HEK293 (cell line): ENCODE measurements around the gene FNIP1.
A peak's percentile ranks its signal among the peaks of the same experiment; 100 is the strongest.

Source experiments
- CTCF ChIA-PET: fragments of 350-600 bp; formaldehyde crosslinking; extraction: SDS; loops from one replicate; lab custom pipeline; 2021; ENCODE audit warnings: antibody characterized with exemption; lab: Yijun Ruan, JAX
- POLR2A ChIA-PET: fragments of 300-600 bp; formaldehyde crosslinking; extraction: SDS; loops from one replicate; lab custom pipeline; 2020; ENCODE audit warnings: antibody characterized with exemption, inconsistent platforms; lab: Yijun Ruan, JAX
- H3K27ac ChIP-seq: fragments of 200-500 bp; sonication (Bioruptor generic); 2 replicates; pipeline ENCODE4 v1.5.1; 2014; ENCODE audit warnings: low read depth, low read length, control low read depth, inconsistent platforms; ENCODE audit errors: extremely low read depth
- H3K36me3 ChIP-seq, 2 experiments: fragments of 200-500 bp in 1 of 2; sonication (Bioruptor generic) in 1 of 2; 1 replicate in 1 of 2; 2 replicates in 1 of 2; pipeline ENCODE4 v1.5.1; 2014 to 2017; ENCODE audit warnings: inconsistent platforms in 2 of 2, low read length in 2 of 2; ENCODE audit not compliant: control insufficient read depth in 2 of 2, insufficient read depth in 1 of 2
- H3K4me1 ChIP-seq: fragments of 200-500 bp; sonication (Bioruptor generic); 2 replicates; pipeline ENCODE4 v1.5.1; 2014; ENCODE audit warnings: mild to moderate bottlenecking, low read length, inconsistent platforms; ENCODE audit not compliant: control insufficient read depth, insufficient read depth
- H3K4me3 ChIP-seq: 2 replicates; pipeline ENCODE4 v1.5.1; 2011; ENCODE audit warnings: low read depth, mild to moderate bottlenecking, control low read depth, low read length, moderate library complexity
- H3K9me3 ChIP-seq: fragments of 200-500 bp; sonication (Bioruptor generic); 2 replicates; pipeline ENCODE4 v1.5.1; 2014; ENCODE audit warnings: low read depth, low read length, inconsistent platforms; ENCODE audit not compliant: control insufficient read depth, insufficient read depth
- EGR2 ChIP-seq: fragments of 450-650 bp; formaldehyde crosslinking; IDR thresholded peaks from 2 replicates; pipeline ENCODE4 v1.5.1; 2016; ENCODE audit warnings: low read depth, missing biosample characterization, missing genetic modification characterization
- SETDB1 ChIP-seq: IDR thresholded peaks from one replicate; pipeline ENCODE4 v1.6.1; 2017; ENCODE audit warnings: mild to moderate bottlenecking, low read length, moderate library complexity, mixed read lengths; ENCODE audit not compliant: insufficient read length
- ZBTB8A ChIP-seq: fragments of 450-650 bp; formaldehyde crosslinking; IDR thresholded peaks from 2 replicates; pipeline ENCODE4 v1.5.1; 2016; ENCODE audit warnings: missing biosample characterization, missing genetic modification characterization
- ZNF366 ChIP-seq: fragments of 450-650 bp; formaldehyde crosslinking; conservative IDR thresholded peaks from 2 replicates; pipeline ENCODE4 v1.5.1; 2016; ENCODE audit warnings: missing biosample characterization, missing genetic modification characterization
- ZNF837 ChIP-seq: fragments of 450-650 bp; formaldehyde crosslinking; IDR thresholded peaks from 2 replicates; pipeline ENCODE4 v1.5.1; 2016; ENCODE audit warnings: missing biosample characterization, missing genetic modification characterization
- TF ChIP-seq, protein P1 (sequence below): fragments of 450-650 bp; formaldehyde crosslinking; IDR thresholded peaks from 2 replicates; pipeline ENCODE4 v1.5.1; 2016; ENCODE audit warnings: missing biosample characterization, missing genetic modification characterization
- TF ChIP-seq, protein P2 (sequence below): fragments of 450-650 bp; formaldehyde crosslinking; IDR thresholded peaks from 2 replicates; pipeline ENCODE4 v1.5.1; 2017; ENCODE audit warnings: missing biosample characterization, missing genetic modification characterization
- TF ChIP-seq, protein P3 (sequence below): fragments of 450-650 bp; formaldehyde crosslinking; IDR thresholded peaks from 2 replicates; pipeline ENCODE4 v1.5.1; 2017; ENCODE audit warnings: missing biosample characterization, missing genetic modification characterization
- TF ChIP-seq, protein P4 (sequence below): fragments of 450-650 bp; formaldehyde crosslinking; IDR thresholded peaks from 2 replicates; pipeline ENCODE4 v1.5.1; 2016; ENCODE audit warnings: missing biosample characterization, missing genetic modification characterization

The FNIP1 gene

DNA sequence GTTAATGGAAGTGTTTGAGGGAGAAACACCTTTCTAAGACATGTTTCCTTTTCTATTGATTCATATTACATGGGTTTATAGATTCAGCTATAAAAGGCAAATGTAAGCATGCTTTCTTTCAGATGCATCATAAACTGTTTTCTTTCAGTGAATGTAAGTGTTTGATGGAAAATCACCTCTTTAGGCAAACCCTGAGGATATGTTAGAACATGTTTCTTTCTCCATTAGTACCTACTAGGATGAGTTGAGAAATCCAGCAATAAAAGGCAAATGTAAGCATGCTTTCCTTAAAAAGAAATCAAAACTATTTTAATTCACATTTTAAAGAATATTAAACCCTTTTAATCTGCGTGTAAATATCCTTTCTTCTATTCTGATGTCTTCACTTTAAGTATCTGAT is 31.6 kb downstream of the FNIP1 start (continued):
- TF ChIP-seq, protein P1, sequence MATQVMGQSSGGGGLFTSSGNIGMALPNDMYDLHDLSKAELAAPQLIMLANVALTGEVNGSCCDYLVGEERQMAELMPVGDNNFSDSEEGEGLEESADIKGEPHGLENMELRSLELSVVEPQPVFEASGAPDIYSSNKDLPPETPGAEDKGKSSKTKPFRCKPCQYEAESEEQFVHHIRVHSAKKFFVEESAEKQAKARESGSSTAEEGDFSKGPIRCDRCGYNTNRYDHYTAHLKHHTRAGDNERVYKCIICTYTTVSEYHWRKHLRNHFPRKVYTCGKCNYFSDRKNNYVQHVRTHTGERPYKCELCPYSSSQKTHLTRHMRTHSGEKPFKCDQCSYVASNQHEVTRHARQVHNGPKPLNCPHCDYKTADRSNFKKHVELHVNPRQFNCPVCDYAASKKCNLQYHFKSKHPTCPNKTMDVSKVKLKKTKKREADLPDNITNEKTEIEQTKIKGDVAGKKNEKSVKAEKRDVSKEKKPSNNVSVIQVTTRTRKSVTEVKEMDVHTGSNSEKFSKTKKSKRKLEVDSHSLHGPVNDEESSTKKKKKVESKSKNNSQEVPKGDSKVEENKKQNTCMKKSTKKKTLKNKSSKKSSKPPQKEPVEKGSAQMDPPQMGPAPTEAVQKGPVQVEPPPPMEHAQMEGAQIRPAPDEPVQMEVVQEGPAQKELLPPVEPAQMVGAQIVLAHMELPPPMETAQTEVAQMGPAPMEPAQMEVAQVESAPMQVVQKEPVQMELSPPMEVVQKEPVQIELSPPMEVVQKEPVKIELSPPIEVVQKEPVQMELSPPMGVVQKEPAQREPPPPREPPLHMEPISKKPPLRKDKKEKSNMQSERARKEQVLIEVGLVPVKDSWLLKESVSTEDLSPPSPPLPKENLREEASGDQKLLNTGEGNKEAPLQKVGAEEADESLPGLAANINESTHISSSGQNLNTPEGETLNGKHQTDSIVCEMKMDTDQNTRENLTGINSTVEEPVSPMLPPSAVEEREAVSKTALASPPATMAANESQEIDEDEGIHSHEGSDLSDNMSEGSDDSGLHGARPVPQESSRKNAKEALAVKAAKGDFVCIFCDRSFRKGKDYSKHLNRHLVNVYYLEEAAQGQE (tag by site-specific recombination), result no peak
- TF ChIP-seq ZNF837 (tag by site-specific recombination) (no peak), EGR2 (tag by site-specific recombination) (no peak)
- TF ChIP-seq, protein P2, sequence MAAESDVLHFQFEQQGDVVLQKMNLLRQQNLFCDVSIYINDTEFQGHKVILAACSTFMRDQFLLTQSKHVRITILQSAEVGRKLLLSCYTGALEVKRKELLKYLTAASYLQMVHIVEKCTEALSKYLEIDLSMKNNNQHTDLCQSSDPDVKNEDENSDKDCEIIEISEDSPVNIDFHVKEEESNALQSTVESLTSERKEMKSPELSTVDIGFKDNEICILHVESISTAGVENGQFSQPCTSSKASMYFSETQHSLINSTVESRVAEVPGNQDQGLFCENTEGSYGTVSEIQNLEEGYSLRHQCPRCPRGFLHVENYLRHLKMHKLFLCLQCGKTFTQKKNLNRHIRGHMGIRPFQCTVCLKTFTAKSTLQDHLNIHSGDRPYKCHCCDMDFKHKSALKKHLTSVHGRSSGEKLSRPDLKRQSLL (tag by site-specific recombination), result no peak

DNA sequence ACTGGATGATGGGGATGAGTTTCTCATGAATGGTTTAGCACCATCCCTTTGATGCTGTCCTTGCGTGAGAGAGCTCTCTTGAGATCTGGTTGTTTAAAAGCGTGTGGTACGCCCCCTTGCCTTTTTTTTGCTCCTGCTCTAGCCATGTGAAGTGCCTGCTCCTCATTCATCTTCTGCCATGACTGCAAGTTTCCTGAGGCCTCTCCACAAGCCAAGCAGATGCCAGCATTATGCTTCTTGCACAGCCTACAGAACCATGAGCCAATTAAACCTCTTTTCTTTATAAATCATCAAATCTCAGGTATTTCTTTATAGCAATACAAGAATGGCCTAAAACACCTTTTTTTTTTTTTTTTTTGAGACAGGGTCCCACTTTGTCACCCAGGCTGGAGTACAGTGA is 32.8 kb downstream of the FNIP1 start:
- POLR2A ChIA-PET, result no interaction called here
- no peaks in the 10 kb centered on the region for H3K36me3 ChIP-seq
- no peaks in the 10 kb centered on the region for H3K9me3 ChIP-seq
- CTCF ChIA-PET, result no interaction called here
- TF ChIP-seq, protein P2 (tag by site-specific recombination), result 0 out of 2 replicates have a peak, but pooled peaks have one; percentile 15
- peak; percentile 64 for TF ChIP-seq SETDB1
- TF ChIP-seq, protein P3, sequence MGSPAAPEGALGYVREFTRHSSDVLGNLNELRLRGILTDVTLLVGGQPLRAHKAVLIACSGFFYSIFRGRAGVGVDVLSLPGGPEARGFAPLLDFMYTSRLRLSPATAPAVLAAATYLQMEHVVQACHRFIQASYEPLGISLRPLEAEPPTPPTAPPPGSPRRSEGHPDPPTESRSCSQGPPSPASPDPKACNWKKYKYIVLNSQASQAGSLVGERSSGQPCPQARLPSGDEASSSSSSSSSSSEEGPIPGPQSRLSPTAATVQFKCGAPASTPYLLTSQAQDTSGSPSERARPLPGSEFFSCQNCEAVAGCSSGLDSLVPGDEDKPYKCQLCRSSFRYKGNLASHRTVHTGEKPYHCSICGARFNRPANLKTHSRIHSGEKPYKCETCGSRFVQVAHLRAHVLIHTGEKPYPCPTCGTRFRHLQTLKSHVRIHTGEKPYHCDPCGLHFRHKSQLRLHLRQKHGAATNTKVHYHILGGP, result no peak
- no peak overlapping the region for H3K4me3 ChIP-seq
- no peak overlapping the region for H3K27ac ChIP-seq
- H3K4me1 ChIP-seq, result no peaks in the 10 kb centered on the region

DNA sequence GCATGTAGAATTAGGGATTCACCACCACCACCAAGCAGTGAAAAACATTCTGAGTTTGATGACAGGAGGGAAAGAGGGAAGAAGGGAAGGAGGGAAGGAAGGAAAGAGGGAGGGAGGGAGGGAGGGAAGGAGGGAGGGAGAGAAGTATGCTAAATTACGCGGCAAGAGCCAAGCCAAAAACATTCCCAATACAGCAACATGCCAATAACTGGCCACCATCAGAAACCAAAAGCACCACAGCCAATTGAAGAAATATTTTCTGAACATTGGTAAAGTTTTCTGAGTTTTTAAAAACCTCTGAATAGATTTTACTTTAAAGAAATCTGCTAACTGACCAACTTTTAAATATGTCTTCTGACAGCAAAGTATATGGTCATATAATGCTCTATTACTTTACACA is 36.0 kb downstream of the FNIP1 start:
- H3K36me3 ChIP-seq, result no peaks in the 10 kb centered on the region
- peaks cover 8% of the 10 kb centered on the region for H3K4me1 ChIP-seq
- no peak overlapping the region for H3K4me3 ChIP-seq
- POLR2A ChIA-PET, result no interaction called here
- TF ChIP-seq, protein P4, sequence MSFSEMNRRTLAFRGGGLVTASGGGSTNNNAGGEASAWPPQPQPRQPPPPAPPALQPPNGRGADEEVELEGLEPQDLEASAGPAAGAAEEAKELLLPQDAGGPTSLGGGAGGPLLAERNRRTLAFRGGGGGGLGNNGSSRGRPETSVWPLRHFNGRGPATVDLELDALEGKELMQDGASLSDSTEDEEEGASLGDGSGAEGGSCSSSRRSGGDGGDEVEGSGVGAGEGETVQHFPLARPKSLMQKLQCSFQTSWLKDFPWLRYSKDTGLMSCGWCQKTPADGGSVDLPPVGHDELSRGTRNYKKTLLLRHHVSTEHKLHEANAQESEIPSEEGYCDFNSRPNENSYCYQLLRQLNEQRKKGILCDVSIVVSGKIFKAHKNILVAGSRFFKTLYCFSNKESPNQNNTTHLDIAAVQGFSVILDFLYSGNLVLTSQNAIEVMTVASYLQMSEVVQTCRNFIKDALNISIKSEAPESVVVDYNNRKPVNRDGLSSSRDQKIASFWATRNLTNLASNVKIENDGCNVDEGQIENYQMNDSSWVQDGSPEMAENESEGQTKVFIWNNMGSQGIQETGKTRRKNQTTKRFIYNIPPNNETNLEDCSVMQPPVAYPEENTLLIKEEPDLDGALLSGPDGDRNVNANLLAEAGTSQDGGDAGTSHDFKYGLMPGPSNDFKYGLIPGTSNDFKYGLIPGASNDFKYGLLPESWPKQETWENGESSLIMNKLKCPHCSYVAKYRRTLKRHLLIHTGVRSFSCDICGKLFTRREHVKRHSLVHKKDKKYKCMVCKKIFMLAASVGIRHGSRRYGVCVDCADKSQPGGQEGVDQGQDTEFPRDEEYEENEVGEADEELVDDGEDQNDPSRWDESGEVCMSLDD (tag by site-specific recombination), result no peak
- TF ChIP-seq ZNF366 (tag by site-specific recombination), result peak; percentile 67; the same call in 1 of the 2 replicates
- no peak for TF ChIP-seq ZBTB8A (tag by site-specific recombination)
- TF ChIP-seq, all 188 proteins: peak for 1
- CTCF ChIA-PET, result interaction anchor here (0.6 kb wide), 1 partner anchor 12 kb away, joined by 3 read pairs; no protein-coding TSS in a partner anchor
- H3K9me3 ChIP-seq, result no peaks in the 10 kb centered on the region
- H3K27ac ChIP-seq, result no peak overlapping the region
